H9 (cell line): Measurements from ENCODE around the gene MXD3. TPM values are rescaled to one million over a fixed set of nuclear protein-coding genes. Genes with fewer than 3 reads are reported as not detected.
A peak's percentile ranks its signal among the peaks of the same experiment; 100 is the strongest.

Experiments used
- DNase-seq: peaks from one replicate; pipeline ENCODE4 v3.0.0-alpha.2; 2017
- H2AFZ ChIP-seq: one replicate; pipeline ENCODE4 v1.6.1; 2013; ENCODE audit warnings: mild to moderate bottlenecking, low read length, control low read depth, moderate library complexity
- H2AK5ac ChIP-seq: 2 replicates; pipeline ENCODE4 v1.6.1; 2013; ENCODE audit warnings: low read length, control low read depth, mixed read lengths; ENCODE audit not compliant: insufficient read length
- H2BK120ac ChIP-seq: one replicate; pipeline ENCODE4 v1.6.1; 2013; ENCODE audit warnings: low read depth, mild to moderate bottlenecking, low read length, control low read depth, inconsistent platforms; ENCODE audit not compliant: poor library complexity, severe bottlenecking
- H2BK12ac ChIP-seq: 2 replicates; pipeline ENCODE4 v1.6.1; 2013; ENCODE audit warnings: low read length, control low read depth, mixed read lengths, low read depth; ENCODE audit not compliant: insufficient read length
- H2BK15ac ChIP-seq: 2 replicates; pipeline ENCODE4 v1.6.1; 2013; ENCODE audit warnings: low read depth, low read length, control low read depth
- H2BK20ac ChIP-seq: one replicate; pipeline ENCODE4 v1.6.1; 2013; ENCODE audit warnings: low read depth, mild to moderate bottlenecking, low read length, control low read depth, inconsistent platforms; ENCODE audit not compliant: poor library complexity, severe bottlenecking
- H2BK5ac ChIP-seq: 2 replicates; pipeline ENCODE4 v1.6.1; 2013; ENCODE audit warnings: low read length, control low read depth, mixed read lengths; ENCODE audit not compliant: insufficient read length
- H3K14ac ChIP-seq: 2 replicates; pipeline ENCODE4 v1.6.1; 2013; ENCODE audit warnings: low read length, control low read depth; ENCODE audit not compliant: insufficient read depth
- H3K18ac ChIP-seq: 2 replicates; pipeline ENCODE4 v1.6.1; 2013; ENCODE audit warnings: low read depth, mild to moderate bottlenecking, mixed read lengths, low read length, control low read depth; ENCODE audit not compliant: insufficient read length
- H3K23ac ChIP-seq: 2 replicates; pipeline ENCODE4 v1.6.1; 2013; ENCODE audit warnings: low read length, control low read depth, mixed read lengths, low read depth; ENCODE audit not compliant: insufficient read length
- H3K23me2 ChIP-seq: 2 replicates; pipeline ENCODE4 v1.6.1; 2013; ENCODE audit warnings: low read depth, mild to moderate bottlenecking, mixed read lengths, low read length, control low read depth; ENCODE audit not compliant: insufficient read length, poor library complexity, severe bottlenecking
- H3K27ac ChIP-seq: 2 replicates; pipeline ENCODE4 v1.5.1; 2013; ENCODE audit warnings: low read length, control low read depth, mixed read lengths, low read depth; ENCODE audit not compliant: insufficient read length
- H3K27me3 ChIP-seq: 2 replicates; pipeline ENCODE4 v1.6.1; 2013; ENCODE audit warnings: low read length, control low read depth, inconsistent platforms; ENCODE audit not compliant: insufficient read depth
- H3K4ac ChIP-seq: 2 replicates; pipeline ENCODE4 v1.6.1; 2013; ENCODE audit warnings: low read depth, mild to moderate bottlenecking, control low read depth, inconsistent platforms, low read length, moderate library complexity
- H3K4me1 ChIP-seq: 2 replicates; pipeline ENCODE4 v1.6.1; 2013; ENCODE audit warnings: low read length, control low read depth, inconsistent platforms; ENCODE audit not compliant: insufficient read depth
- H3K4me2 ChIP-seq: 2 replicates; pipeline ENCODE4 v1.6.1; 2013; ENCODE audit warnings: low read length, control low read depth, mixed read lengths; ENCODE audit not compliant: insufficient read length, insufficient read depth
- H3K56ac ChIP-seq: 2 replicates; pipeline ENCODE4 v1.6.1; 2013; ENCODE audit warnings: low read depth, mild to moderate bottlenecking, mixed read lengths, low read length, control low read depth; ENCODE audit not compliant: insufficient read length
- H3K79me1 ChIP-seq: 2 replicates; pipeline ENCODE4 v1.6.1; 2013; ENCODE audit warnings: low read depth, mild to moderate bottlenecking, moderate library complexity, low read length, control low read depth, inconsistent platforms; ENCODE audit not compliant: insufficient read depth, poor library complexity, severe bottlenecking
- H3K79me2 ChIP-seq: 2 replicates; pipeline ENCODE4 v1.6.1; 2013; ENCODE audit warnings: low read length, control low read depth, inconsistent platforms; ENCODE audit not compliant: insufficient read depth
- H3K9ac ChIP-seq: 2 replicates; pipeline ENCODE4 v1.6.1; 2013; ENCODE audit warnings: low read length, control low read depth, mixed read lengths; ENCODE audit not compliant: insufficient read length; ENCODE audit errors: extremely low read depth
- H3K9me3 ChIP-seq: one replicate; pipeline ENCODE4 v1.6.1; 2013; ENCODE audit warnings: low read depth, low read length, inconsistent platforms; ENCODE audit not compliant: control insufficient read depth
- H3T11ph ChIP-seq: one replicate; pipeline ENCODE4 v1.6.1; 2013; ENCODE audit warnings: mild to moderate bottlenecking, low read length, control low read depth, inconsistent platforms
- H4K20me1 ChIP-seq: one replicate; pipeline ENCODE4 v1.6.1; 2013; ENCODE audit not compliant: control insufficient read depth, insufficient read length, insufficient read depth
- H4K5ac ChIP-seq: 2 replicates; pipeline ENCODE4 v1.6.1; 2013; ENCODE audit warnings: low read depth, mild to moderate bottlenecking, mixed read lengths, low read length, control low read depth; ENCODE audit not compliant: insufficient read length
- H4K8ac ChIP-seq: replicated peaks from 2 replicates; pipeline ENCODE4 v1.6.1; 2013; ENCODE audit warnings: low read length, control low read depth, mixed read lengths, low read depth; ENCODE audit not compliant: insufficient read length
- H4K91ac ChIP-seq: 2 replicates; pipeline ENCODE4 v1.6.1; 2013; ENCODE audit warnings: low read depth, mild to moderate bottlenecking, moderate library complexity, mixed read lengths, low read length, control low read depth; ENCODE audit not compliant: insufficient read length
- H3K27ac Mint-ChIP-seq, 3 experiments: 2 replicates in 2 of 3; 3 replicates in 1 of 3; pipeline ENCODE4 v1.8.0; 2020 to 2021; ENCODE audit warnings: mixed read lengths in 3 of 3, mild to moderate bottlenecking in 1 of 3, moderate library complexity in 1 of 3
- H3K27me3 Mint-ChIP-seq: 2 replicates; pipeline ENCODE4 v1.8.0; 2021; ENCODE audit warnings: low read depth, mild to moderate bottlenecking, moderate library complexity, mixed read lengths
- H3K36me3 Mint-ChIP-seq, 3 experiments: 2 replicates in 2 of 3; 3 replicates in 1 of 3; pipeline ENCODE4 v1.8.0; 2020 to 2021; ENCODE audit warnings: low read depth in 3 of 3, mixed read lengths in 3 of 3; ENCODE audit not compliant: insufficient read depth in 1 of 3
- H3K4me1 Mint-ChIP-seq, 2 experiments: 2 replicates each; pipeline ENCODE4 v1.8.0; 2020; ENCODE audit warnings: mixed read lengths in 2 of 2
- H3K4me3 Mint-ChIP-seq, 2 experiments: 2 replicates in 1 of 2; 3 replicates in 1 of 2; pipeline ENCODE4 v1.8.0; 2020 to 2021; ENCODE audit warnings: mild to moderate bottlenecking in 2 of 2, mixed read lengths in 2 of 2, moderate library complexity in 1 of 2
- H3K9me3 Mint-ChIP-seq, 2 experiments: 2 replicates in 1 of 2; 3 replicates in 1 of 2; pipeline ENCODE4 v1.8.0; 2020; ENCODE audit warnings: mild to moderate bottlenecking in 2 of 2, mixed read lengths in 2 of 2, moderate library complexity in 1 of 2
- WGBS: extraction: QIAGEN DNeasy Blood & Tissue Kit; methylation state at CpG from one replicate; pipeline ENCODE4 v1.1.7; 2013; ENCODE audit warnings: missing lambda C conversion rate, low lambda C conversion rate, mixed read lengths; ENCODE audit not compliant: insufficient read length; ENCODE audit errors: extremely low coverage; 5-methylcytosine and 5-hydroxymethylcytosine counted together
- total RNA-seq: library from RNA; stranded (reverse); gene quantifications from 2 replicates; pipeline ENCODE4 v1.2.1, GENCODE V29; 2021
- TF ChIP-seq, protein P1 (sequence below): fragments of 200-600 bp; sonication (generic); conservative IDR thresholded peaks from 3 replicates; pipeline ENCODE4 v1.8.0; 2021; ENCODE audit warnings: antibody characterized with exemption, mild to moderate bottlenecking

Gene MXD3
- total RNA-seq, 1 experiment from 2014 or later = 9.8 TPM

GRCh38 chr5:177349362-177349647, 37.6 kb upstream of the MXD3 start:
- Histone ChIP-seq H4K5ac (no peak overlapping the region), H3K79me2 (peaks cover 17% of the 10 kb centered on the region), H3K27ac (no peak overlapping the region), H4K91ac (no peak overlapping the region), H3T11ph (no peak overlapping the region), H2BK12ac (no peak overlapping the region), H3K23me2 (peaks cover 7% of the 10 kb centered on the region), H2BK20ac (no peak overlapping the region), H2BK15ac (no peak overlapping the region), H3K4me1 (peaks cover 3% of the 10 kb centered on the region; the same call in 1 of the 2 replicates), H4K20me1 (no peaks in the 10 kb centered on the region), H3K9ac (no peak overlapping the region), H4K8ac (no peak overlapping the region), H3K4ac (no peak overlapping the region), H3K79me1 (peaks cover 4% of the 10 kb centered on the region), H3K56ac (no peak overlapping the region), H2AFZ (no peak overlapping the region), H3K23ac (no peak overlapping the region), H2BK5ac (no peak overlapping the region), H3K4me2 (no peak overlapping the region), H3K9me3 (no peaks in the 10 kb centered on the region), H2BK120ac (no peak overlapping the region), H2AK5ac (no peak overlapping the region), H3K27me3 (no peaks in the 10 kb centered on the region), H3K18ac (no peak overlapping the region), H3K14ac (no peak overlapping the region)
- H3K36me3 Mint-ChIP-seq = peaks cover 2 to 25% (median 25%) of the 10 kb centered on the region in 3 experiments; a peak in 6 of 7 replicates
- H3K27me3 Mint-ChIP-seq = peaks cover 10% of the 10 kb centered on the region
- no CpG with 5 or more reads among the region's 3 CpGs for WGBS
- peak overlapping the region; percentile 57 to 67; a peak in 3 of 5 replicates for H3K4me3 Mint-ChIP-seq
- no peak for DNase-seq
- H3K27ac Mint-ChIP-seq = no peak overlapping the region
- peaks cover 20 to 25% of the 10 kb centered on the region in 2 experiments for H3K4me1 Mint-ChIP-seq
- TF ChIP-seq, protein P1, sequence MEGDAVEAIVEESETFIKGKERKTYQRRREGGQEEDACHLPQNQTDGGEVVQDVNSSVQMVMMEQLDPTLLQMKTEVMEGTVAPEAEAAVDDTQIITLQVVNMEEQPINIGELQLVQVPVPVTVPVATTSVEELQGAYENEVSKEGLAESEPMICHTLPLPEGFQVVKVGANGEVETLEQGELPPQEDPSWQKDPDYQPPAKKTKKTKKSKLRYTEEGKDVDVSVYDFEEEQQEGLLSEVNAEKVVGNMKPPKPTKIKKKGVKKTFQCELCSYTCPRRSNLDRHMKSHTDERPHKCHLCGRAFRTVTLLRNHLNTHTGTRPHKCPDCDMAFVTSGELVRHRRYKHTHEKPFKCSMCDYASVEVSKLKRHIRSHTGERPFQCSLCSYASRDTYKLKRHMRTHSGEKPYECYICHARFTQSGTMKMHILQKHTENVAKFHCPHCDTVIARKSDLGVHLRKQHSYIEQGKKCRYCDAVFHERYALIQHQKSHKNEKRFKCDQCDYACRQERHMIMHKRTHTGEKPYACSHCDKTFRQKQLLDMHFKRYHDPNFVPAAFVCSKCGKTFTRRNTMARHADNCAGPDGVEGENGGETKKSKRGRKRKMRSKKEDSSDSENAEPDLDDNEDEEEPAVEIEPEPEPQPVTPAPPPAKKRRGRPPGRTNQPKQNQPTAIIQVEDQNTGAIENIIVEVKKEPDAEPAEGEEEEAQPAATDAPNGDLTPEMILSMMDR = no peak
- no peaks in the 10 kb centered on the region for H3K9me3 Mint-ChIP-seq
